NCI-H187 treated with DMSO at 0.1 percent for 48 hours (cell line): ENCODE measurements around the gene C10orf62.
"Not testable (repeated sequence)": the region's sequence is repeated elsewhere in the genome, so short reads cannot be mapped to it uniquely, and the experiment has no call there.

Source experiments
- DNase-seq: peaks from one replicate; lab custom pipeline; 2025; lab: John Stamatoyannopoulos, UW

Gene C10orf62

GRCh38 chr10:97564776-97565175 is 24.7 kb upstream of the C10orf62 start:
- no peak for DNase-seq

- DNase-seq = no peak
Observed at GRCh38 chr10:97566336-97566996, 23.1 kb upstream of the C10orf62 start.

DNA sequence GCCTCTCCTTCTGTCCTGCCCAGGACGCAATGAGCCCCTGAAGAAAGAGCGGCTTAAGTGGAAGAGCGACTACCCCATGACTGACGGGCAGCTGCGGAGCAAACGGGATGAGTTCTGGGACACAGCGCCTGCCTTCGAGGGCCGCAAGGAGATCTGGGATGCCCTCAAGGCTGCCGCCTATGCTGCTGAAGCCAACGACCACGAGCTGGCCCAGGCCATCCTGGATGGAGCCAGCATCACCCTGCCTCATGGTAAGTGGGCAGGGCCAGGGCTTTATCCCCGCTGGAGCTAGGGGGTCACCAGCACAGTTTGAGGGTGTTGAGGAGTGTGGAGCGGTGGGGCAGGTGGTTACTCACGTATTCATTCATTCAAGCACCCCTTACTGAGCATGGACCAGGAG is 21.6 kb upstream of the C10orf62 start:
- no peak for DNase-seq

- no peak for DNase-seq
Observed at GRCh38 chr10:97570146-97570788, 19.3 kb upstream of the C10orf62 start.

GRCh38 chr10:97570789-97571471 is 18.6 kb upstream of the C10orf62 start:
- DNase-seq = no peak

DNA sequence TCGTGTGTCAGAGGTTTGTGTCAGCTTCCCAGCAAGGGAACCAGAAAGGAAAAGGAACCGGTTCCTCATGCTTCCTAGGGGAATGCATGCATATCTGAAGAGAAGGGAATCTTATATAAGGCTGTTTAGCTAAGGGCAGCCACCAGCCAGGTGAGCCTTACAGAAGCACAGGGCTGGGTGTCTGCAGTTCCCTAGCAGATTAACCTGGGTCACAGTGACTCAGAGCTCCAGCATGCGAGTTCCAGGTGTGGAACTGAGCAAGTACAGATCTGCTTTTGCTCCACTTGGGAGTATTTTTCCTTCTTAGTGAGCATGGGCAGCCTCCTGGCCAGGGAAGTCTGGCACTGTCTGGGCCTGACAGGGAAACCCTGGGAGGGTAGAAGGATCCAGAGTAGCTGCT is 17.9 kb upstream of the C10orf62 start:
- DNase-seq = no peak

- no peak for DNase-seq
Observed at GRCh38 chr10:97572214-97572989, 17.1 kb upstream of the C10orf62 start, which contains the start of gene ANKRD2. Gene ANKRD2 (plus strand): TSS chr10:97572779. CDS start chr10:97572789, 10 bp downstream.

- DNase-seq = no peak
Observed at GRCh38 chr10:97573021-97573420, 16.5 kb upstream of the C10orf62 start.

GRCh38 chr10:97573672-97574071 is 15.8 kb upstream of the C10orf62 start:
- DNase-seq = no peak

DNA sequence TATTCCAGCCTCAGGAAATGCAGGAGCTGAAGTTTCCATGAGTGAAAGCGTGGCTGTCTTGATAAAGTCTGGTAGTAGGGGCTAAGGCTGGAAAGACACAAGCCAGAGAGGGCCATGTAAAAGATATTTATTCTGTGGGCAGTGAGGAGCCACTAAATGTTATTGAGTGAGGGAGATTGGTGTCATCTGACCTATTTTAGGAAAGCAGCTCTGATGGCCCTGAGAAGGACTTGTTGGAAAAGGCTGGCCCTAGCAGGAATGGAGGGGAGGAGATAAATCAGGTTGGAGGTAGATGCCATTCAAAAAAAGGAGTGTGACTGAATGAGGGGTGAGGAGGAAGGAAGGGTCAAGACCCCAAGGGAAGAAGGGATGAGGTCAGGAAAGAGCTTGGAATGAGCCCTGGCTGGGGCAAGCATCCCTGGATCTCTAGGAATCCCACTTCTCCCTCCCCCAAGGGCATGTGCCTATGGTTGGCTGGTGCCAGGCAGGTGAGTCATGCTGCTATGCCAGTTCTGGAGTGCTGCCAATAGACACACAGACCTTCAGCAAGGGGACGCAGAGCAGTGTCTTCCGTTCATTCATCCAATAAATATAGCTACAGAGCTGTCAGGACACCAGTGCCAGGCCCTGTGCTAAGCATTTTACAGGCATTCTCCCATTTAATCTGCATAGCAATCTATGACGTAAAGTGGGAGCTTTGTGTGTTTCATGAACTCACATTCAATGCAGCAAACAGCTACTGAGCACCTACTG is 15.0 kb upstream of the C10orf62 start:
- no peak for DNase-seq

GRCh38 chr10:97575127-97575668 is 14.3 kb upstream of the C10orf62 start:
- DNase-seq = no peak

GRCh38 chr10:97576487-97576886 is 13.0 kb upstream of the C10orf62 start:
- DNase-seq = not testable (repeated sequence)

DNA sequence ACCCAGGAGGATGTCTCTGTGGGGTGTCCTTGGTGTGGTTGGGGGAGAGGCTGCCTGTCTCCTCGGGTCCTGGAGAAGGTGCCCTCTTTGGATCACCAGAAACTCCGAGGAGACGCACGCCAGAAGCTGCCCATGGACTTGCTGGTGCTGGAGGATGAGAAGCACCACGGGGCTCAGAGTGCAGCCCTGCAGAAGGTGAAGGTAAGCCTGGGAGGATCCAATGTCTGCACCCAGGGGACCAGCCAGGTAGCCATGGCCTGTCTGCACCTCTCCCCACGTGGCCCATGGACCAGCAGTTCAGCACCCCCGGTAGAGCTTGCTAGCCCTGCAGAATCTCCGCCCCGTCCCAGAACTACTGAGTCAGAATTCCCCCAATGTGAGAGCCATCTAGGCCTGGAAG is 11.8 kb upstream of the C10orf62 start:
- DNase-seq = no peak

DNA sequence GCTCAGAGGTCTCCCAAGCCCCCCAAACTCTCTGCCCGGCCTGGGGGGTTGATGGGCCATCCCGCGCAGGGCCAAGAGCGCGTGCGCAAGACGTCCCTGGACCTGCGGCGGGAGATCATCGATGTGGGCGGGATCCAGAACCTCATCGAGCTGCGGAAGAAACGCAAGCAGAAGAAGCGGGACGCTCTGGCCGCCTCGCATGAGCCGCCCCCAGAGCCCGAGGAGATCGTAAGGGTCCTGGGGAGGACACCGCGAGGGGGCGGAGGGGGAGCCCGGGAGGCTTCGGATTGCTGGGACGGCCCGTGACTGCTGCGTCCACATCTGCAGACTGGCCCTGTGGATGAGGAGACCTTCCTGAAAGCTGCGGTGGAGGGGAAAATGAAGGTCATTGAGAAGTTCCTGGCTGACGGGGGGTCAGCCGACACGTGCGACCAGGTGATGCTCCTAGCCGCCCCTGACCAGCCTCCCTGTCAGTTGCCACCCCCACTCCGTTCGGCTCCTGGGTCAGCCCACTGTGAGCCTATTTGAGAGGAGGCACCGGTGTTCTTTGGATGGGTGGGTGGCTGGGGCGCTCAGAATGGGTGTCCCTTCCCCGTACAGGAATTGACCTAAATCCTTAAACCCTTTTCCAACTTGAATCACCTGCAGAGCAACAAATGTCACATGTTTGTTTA is 11.2 kb upstream of the C10orf62 start:
- no peak for DNase-seq

DNA sequence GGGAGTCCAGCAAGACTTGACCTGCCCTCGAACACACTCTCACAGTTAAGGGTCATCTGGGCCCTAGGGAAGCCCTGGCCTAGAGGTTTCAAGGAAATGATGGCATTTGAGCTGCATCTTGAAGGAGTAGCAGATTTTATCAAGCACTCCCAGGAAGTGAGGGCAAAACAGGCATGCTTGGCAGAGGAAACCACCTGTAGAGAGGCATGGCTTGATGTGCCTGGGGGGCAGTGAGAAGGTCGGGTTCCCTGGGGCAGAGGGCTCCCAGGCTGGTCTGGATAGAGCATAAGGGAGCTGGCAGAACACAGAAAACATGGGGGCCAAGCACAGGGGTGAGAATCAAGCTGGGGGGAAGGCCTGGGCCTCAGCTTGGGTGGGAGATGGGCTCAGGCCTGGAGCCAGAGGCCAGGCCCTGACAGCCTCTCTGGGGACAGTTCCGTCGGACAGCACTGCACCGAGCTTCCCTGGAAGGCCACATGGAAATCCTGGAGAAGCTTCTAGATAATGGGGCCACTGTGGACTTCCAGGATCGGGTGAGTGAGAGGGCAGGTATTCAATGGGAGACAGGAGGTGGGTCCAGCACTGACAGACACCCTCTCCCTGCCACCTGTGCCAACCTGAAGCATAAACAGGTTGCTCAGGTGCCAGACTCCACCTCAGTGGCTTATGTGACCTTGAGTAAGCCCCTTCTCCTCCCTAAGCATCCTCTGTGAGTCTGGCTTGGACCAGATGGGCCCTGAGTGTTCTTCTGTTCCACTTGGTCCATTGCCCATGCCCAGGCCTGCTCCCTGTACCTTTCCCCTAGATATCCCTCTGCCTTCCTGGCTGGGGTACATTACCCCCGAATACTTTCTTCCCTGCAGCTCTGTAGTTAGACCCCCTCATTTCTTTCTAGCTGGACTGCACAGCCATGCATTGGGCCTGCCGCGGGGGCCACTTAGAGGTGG is 8.8 kb upstream of the C10orf62 start:
- DNase-seq = no peak

DNA sequence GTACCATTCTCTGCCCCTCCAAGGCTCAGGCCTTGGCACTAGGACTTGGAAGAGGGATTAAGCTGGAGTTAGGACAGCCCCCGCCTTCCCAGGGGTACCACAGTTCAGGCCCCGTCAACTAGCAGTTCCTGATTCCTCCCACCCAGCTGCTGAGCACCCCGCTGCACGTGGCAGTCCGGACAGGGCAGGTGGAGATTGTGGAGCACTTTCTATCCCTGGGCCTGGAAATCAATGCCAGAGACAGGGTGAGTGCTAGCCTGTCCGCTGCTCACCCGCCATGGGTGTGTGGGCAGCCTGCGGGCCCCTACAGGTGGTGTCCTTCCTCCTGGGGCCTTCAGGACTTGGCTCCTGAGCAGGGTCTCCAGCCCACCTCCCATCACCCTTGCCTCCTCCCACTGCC is 7.4 kb upstream of the C10orf62 start:
- DNase-seq = no peak

DNA sequence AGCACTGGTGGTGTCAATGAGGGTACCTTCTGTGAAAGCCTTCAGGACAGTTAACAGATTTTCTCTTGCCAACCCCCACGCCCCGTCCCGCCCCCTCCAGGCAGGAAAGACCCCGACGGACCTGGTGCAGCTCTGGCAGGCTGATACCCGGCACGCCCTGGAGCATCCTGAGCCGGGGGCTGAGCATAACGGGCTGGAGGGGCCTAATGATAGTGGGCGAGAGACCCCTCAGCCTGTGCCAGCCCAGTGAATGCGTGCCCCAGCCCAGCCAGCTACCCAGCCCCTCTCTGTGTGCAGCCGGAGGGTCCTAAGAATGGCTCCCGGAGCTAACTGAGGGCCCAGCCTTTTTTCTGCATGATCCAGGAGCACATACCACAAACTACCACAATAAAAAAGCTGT is 6.0 kb upstream of the C10orf62 start:
- DNase-seq = no peak

GRCh38 chr10:97584060-97584797 is 5.3 kb upstream of the C10orf62 start, which contains the start of gene HOGA1:
Gene HOGA1 (plus strand): TSS chr10:97584389. CDS start chr10:97584704, 315 bp downstream.
- DNase-seq = no peak
